ENCODE measurements around the gene PEX3.

GRCh38 chr6:143498428-143498827, 47.8 kb downstream of the PEX3 start:
- no peak for TF ChIP-seq POLR2A (IDR thresholded peaks at IDR 0.05)
- TF ChIP-seq CTCF (IDR thresholded peaks at IDR 0.05), result no peak

Data from ovary (tissue), 3 donors.